SK-N-MC (cell line): ENCODE data around the gene RYR2.

Source experiments
- EZH2 ChIP-seq: fragments of 200-600 bp; sonication (generic); IDR thresholded peaks from one replicate; pipeline ENCODE4 v1.6.1; 2017; ENCODE audit warnings: antibody characterized with exemption
- POLR2AphosphoS5 ChIP-seq: IDR thresholded peaks from 2 replicates; pipeline ENCODE4 v1.6.1; 2012; ENCODE audit warnings: mild to moderate bottlenecking, low read depth, low read length, borderline replicate concordance

DNA sequence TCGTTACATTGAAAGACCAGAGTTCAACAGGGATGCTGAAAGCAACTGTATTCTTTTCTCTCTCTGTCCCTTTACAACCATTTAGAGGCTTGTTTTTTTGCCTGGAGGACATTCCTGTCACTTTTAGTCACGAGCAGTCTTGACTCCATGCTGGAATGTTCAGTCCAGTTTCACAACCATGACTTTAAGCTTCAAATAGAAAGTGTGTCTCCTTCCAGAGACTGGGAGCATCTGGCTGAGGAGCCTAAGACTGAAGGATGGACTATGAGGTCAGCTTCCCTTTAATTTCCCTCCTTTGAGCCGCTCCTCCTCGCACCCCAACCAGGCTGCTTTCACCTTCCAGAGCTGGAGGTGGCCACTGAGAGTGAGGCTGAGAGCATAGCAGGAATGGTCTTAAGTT is 10.5 kb upstream of the RYR2 start:
- TF ChIP-seq POLR2AphosphoS5 = no peak
- no peak for TF ChIP-seq EZH2
